Endothelial cell of umbilical vein (primary cell): Measurements from ENCODE around the gene OR9A2. TPM values are rescaled to one million over a fixed set of nuclear protein-coding genes. Genes with fewer than 3 reads are reported as not detected.

Source experiments
- BruUV-seq: library from RNA; stranded (reverse); fragments of 400-500 nt; replicated peaks from 2 replicates; lab custom pipeline; 2021; lab: Mats Ljungman, UMichigan
- CTCF ChIA-PET: fragments of 300-600, 350-600 bp; sonication (Branson Sonifier 250); formaldehyde crosslinking; loops from one replicate; lab custom pipeline; 2021; ENCODE audit warnings: antibody characterized with exemption, inconsistent platforms; lab: Charles Lee
- POLR2A ChIA-PET: fragments of 300-600, 350-600 bp; sonication (Branson Sonifier 250); formaldehyde crosslinking; loops from one replicate; lab custom pipeline; 2021; ENCODE audit warnings: antibody characterized with exemption, inconsistent platforms; lab: Charles Lee
- DNase-seq: peaks from one replicate; pipeline ENCODE4 v3.0.0-alpha.2; 2011; ENCODE audit warnings: low read depth, low spot score
- FAIRE-seq: peaks from 2 replicates; lab custom pipeline; 2011; peaks lifted over from hg19 to GRCh38; lab: Jason Lieb, UNC
- H2AFZ ChIP-seq: 2 replicates; pipeline ENCODE4 v1.6.0; 2012; ENCODE audit warnings: low read depth, low read length, control low read depth, inconsistent platforms
- H3K27ac ChIP-seq: 2 replicates; pipeline ENCODE4 v1.5.1; 2011; ENCODE audit warnings: low read depth, mild to moderate bottlenecking, control low read depth, low read length, moderate library complexity; ENCODE audit not compliant: insufficient read depth
- H3K27me3 ChIP-seq, 2 experiments: 2 replicates each; pipeline versions ENCODE4 v1.6.0 to v1.6.1; 2011; ENCODE audit warnings: low read length in 2 of 2, mixed read lengths in 1 of 2; ENCODE audit not compliant: control insufficient read depth in 2 of 2, insufficient read depth in 2 of 2
- H3K36me3 ChIP-seq, 2 experiments: 2 replicates in 1 of 2; 3 replicates in 1 of 2; pipeline ENCODE4 v1.5.1; 2011; ENCODE audit warnings: low read length in 2 of 2, mild to moderate bottlenecking in 1 of 2, moderate library complexity in 1 of 2; ENCODE audit not compliant: control insufficient read depth in 2 of 2, insufficient read depth in 2 of 2; ENCODE audit errors: extremely low read depth in 1 of 2
- H3K4me1 ChIP-seq: 3 replicates; pipeline ENCODE4 v1.5.1; 2011; ENCODE audit warnings: mild to moderate bottlenecking, low read length; ENCODE audit not compliant: control insufficient read depth, insufficient read depth; ENCODE audit errors: extremely low read depth
- H3K4me2 ChIP-seq: 2 replicates; pipeline ENCODE4 v1.6.1; 2011; ENCODE audit warnings: low read length, control low read depth, mixed read lengths; ENCODE audit not compliant: insufficient read depth
- H3K4me3 ChIP-seq, 3 experiments: fragments of 200-600 bp in 1 of 3; sonication (generic), shearing (Covaris generic) in 1 of 3; replicated peaks in 1 of 3; 2 replicates each; pipeline ENCODE4 v1.5.1; 2011 to 2016; ENCODE audit warnings: control low read depth in 3 of 3, low read length in 3 of 3, mild to moderate bottlenecking in 2 of 3, inconsistent platforms in 1 of 3, low read depth in 1 of 3, moderate library complexity in 1 of 3; ENCODE audit not compliant: insufficient read depth in 1 of 3
- H3K79me2 ChIP-seq: 2 replicates; pipeline ENCODE4 v1.6.0; 2012; ENCODE audit warnings: low read length, inconsistent platforms; ENCODE audit not compliant: control insufficient read depth, insufficient read depth
- H3K9ac ChIP-seq: replicated peaks from 2 replicates; pipeline ENCODE3; 2011; ENCODE audit warnings: low read length, control low read depth; ENCODE audit not compliant: insufficient read depth; ENCODE audit errors: extremely low read depth
- H3K9me1 ChIP-seq: replicated peaks from 3 replicates; pipeline ENCODE4 v1.6.0; 2011; ENCODE audit warnings: mild to moderate bottlenecking, low read length; ENCODE audit not compliant: control insufficient read depth, insufficient read depth; ENCODE audit errors: extremely low read depth
- H3K9me3 ChIP-seq: replicated peaks from 2 replicates; pipeline ENCODE4 v1.5.1; 2012; ENCODE audit warnings: low read length, inconsistent platforms; ENCODE audit not compliant: control insufficient read depth, insufficient read depth
- H4K20me1 ChIP-seq: replicated peaks from 2 replicates; pipeline ENCODE3; 2011; ENCODE audit warnings: mild to moderate bottlenecking, low read length; ENCODE audit not compliant: control insufficient read depth, insufficient read depth; ENCODE audit errors: extremely low read depth
- CTCF ChIP-seq, 2 donors: IDR thresholded peaks; 1 replicate in 1 of 2; 2 replicates in 1 of 2; pipeline ENCODE4 v1.5.1; 2011; ENCODE audit warnings: low read length in 2 of 2, mild to moderate bottlenecking in 2 of 2, moderate library complexity in 2 of 2, control low read depth in 1 of 2, inconsistent platforms in 1 of 2, low read depth in 1 of 2; ENCODE audit not compliant: insufficient read depth in 1 of 2; ENCODE audit errors: extremely low read depth in 1 of 2
- EZH2 ChIP-seq: IDR thresholded peaks from 2 replicates; pipeline ENCODE4 v1.6.1; 2012; ENCODE audit warnings: borderline replicate concordance, low read depth, mild to moderate bottlenecking, moderate library complexity, low read length, inconsistent platforms; ENCODE audit not compliant: severe bottlenecking
- FOS ChIP-seq: IDR thresholded peaks from 2 replicates; pipeline ENCODE4 v1.6.1; 2011; ENCODE audit warnings: mild to moderate bottlenecking, low read length, moderate library complexity, borderline replicate concordance; ENCODE audit not compliant: insufficient read depth
- GATA2 ChIP-seq: IDR thresholded peaks from 2 replicates; pipeline ENCODE4 v1.7.0; 2011; ENCODE audit warnings: low read depth, mild to moderate bottlenecking, moderate library complexity, mixed read lengths, low read length; ENCODE audit not compliant: insufficient read length, insufficient read depth
- JUN ChIP-seq: IDR thresholded peaks from 2 replicates; pipeline ENCODE4 v1.6.1; 2011; ENCODE audit warnings: borderline replicate concordance, low read depth; ENCODE audit not compliant: insufficient read length, insufficient read depth
- MAX ChIP-seq: IDR thresholded peaks from 2 replicates; pipeline ENCODE4 v1.6.1; 2011; ENCODE audit not compliant: insufficient read depth, insufficient read length
- MYC ChIP-seq: IDR thresholded peaks from one replicate; pipeline ENCODE4 v1.6.1; 2011; ENCODE audit warnings: mild to moderate bottlenecking, low read depth, low read length
- POLR2A ChIP-seq: IDR thresholded peaks from 2 replicates; pipeline ENCODE4 v1.6.1; 2012; ENCODE audit warnings: low read depth, mild to moderate bottlenecking, control low read depth, low read length
- POLR2AphosphoS5 ChIP-seq: IDR thresholded peaks from 2 replicates; pipeline ENCODE4 v1.6.1; 2012; ENCODE audit warnings: low read depth, mild to moderate bottlenecking, control low read depth, low read length, moderate library complexity; ENCODE audit not compliant: insufficient read depth
- dilution Hi-C: fragments of 300-500 bp; cut with MboI; formaldehyde crosslinking; loops from one replicate; pipeline ENCODE4 v1.15.0; 2019; ENCODE audit warnings: low sequenced_read_pairs; ENCODE audit not compliant: extremely low pct_ligation_motif_present
- intact Hi-C: fragments of 100-400 bp; cut with micrococcal nuclease; formaldehyde crosslinking; loops from one replicate; pipeline ENCODE4 v1.10.0; 2022
- polyA plus RNA-seq, 4 experiments: library from polyadenylated mRNA; depleted of rRNA in 3 of 4; stranded (reverse) in 3 of 4; unstranded in 1 of 4; fragments of >200 nt; gene quantifications; 2 replicates each; pipeline versions ENCODE4 v1.2.1 to v1.2.3, GENCODE V29; 2011 to 2012; ENCODE audit warnings: missing spikeins in 1 of 4
- total RNA-seq: library from RNA; stranded (reverse); gene quantifications from 2 replicates; pipeline ENCODE4 v1.2.3, GENCODE V29; 2021

The OR9A2 gene
- total and polyA plus RNA-seq, 2 donors (not counting 3 experiments of a cell fraction or from before 2014, with no cell fraction given), result not detected

GRCh38 chr7:142998966-142999365, 28.0 kb downstream of the OR9A2 start:
- Histone ChIP-seq H3K36me3 (no peaks in the 10 kb centered on the region), H2AFZ (no peak overlapping the region), H3K9me1 (no peaks in the 10 kb centered on the region), H3K4me1 (peaks cover 3% of the 10 kb centered on the region), H3K4me3 (no peak overlapping the region), H3K27me3 (peaks cover 0 to 3% of the 10 kb centered on the region in 2 experiments), H4K20me1 (no peaks in the 10 kb centered on the region), H3K27ac (no peak overlapping the region), H3K79me2 (no peaks in the 10 kb centered on the region), H3K9ac (no peak overlapping the region), H3K9me3 (no peaks in the 10 kb centered on the region), H3K4me2 (no peak overlapping the region)
- BruUV-seq, result no TSS peak
- CTCF ChIA-PET, result interaction anchor here (1.3 to 26.4 kb wide), 7 partner anchors 9 to 483 kb away, joined by 3 to 967 read pairs (median 7); partner anchors contain the start of gene TAS2R40
- POLR2A ChIA-PET, result no interaction called here
- no peak for TF ChIP-seq FOS
- TF ChIP-seq MYC, result no peak
- no peak for TF ChIP-seq GATA2
- no peak for TF ChIP-seq MAX
- TF ChIP-seq CTCF (IDR thresholded peaks at IDR 0.05; ENCODE audit: extremely low read depth in 1 of 2, insufficient read depth in 1 of 2, low read depth in 1 of 2, low read length in 2 of 2), result no peak
- TF ChIP-seq POLR2A, result no peak
- TF ChIP-seq POLR2AphosphoS5, result no peak
- TF ChIP-seq JUN, result no peak
- TF ChIP-seq EZH2, result no peak
- FAIRE-seq, result no peak
- intact Hi-C loops (no loop called here), dilution Hi-C loops (no loop called here)
- no peak for DNase-seq
